ENCODE results near the gene RALGAPA1.
A peak's percentile ranks its signal among the peaks of the same experiment; 100 is the strongest.
"Not testable (repeated sequence)": the region's sequence is repeated elsewhere in the genome, so short reads cannot be mapped to it uniquely, and the experiment has no call there.

RALGAPA1 gene

DNA sequence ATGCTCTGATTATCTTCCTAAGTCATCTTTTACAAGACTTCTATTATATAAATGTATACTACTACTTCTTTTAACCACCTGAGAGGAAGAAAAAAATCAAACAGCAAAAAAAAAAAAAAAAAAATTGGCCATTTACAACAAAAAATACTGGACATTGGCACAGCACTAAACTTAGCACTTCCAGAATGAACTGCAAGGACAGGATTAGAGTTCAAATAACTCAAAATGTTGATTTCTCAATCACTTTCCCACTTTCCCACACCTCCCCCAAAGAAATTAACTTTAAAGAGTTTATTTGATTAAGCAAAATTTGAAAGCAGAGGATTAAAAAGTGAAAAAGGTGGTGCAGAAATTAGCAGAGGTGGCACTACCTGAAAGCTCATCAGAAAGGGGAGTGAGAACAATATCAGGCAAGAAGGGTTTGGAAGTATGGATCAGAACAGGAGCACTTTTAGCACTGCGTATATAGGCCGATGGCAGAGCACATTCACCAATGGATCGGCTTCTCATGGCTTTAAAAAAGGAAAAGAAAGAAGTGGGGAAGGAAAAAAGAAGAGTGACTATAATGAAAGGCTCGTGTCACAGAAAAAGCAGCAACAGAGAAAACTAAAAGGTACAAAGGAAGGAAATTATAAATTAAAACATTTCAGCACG is 109.2 kb downstream of the RALGAPA1 start:
- DNase-seq (ENCODE audit: low spot score): no peak

- DNase-seq (ENCODE audit: low spot score): no peak
These were observed 112.5 kb downstream of the RALGAPA1 start for GRCh38 chr14:35696575-35696974.

DNA sequence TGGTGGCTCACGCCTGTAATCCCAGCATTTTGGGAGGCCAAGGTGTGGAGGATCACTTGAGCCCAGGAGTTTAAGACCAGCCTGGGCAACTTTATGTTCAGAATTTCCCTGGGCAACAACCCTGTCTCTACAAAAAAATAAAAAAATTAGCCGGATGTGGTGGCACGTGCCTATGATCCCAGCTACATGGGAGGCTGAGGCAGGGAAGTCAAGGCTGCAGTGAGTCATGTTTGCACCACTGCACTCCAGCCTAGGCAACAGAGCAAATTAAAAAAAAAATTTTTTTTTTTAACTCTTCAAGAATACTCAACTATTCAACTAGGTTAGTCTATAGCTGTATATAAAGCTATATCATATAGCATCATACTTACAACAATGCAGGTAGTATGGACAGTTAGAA is 113.0 kb downstream of the RALGAPA1 start:
- DNase-seq (ENCODE audit: low spot score): no peak

DNA sequence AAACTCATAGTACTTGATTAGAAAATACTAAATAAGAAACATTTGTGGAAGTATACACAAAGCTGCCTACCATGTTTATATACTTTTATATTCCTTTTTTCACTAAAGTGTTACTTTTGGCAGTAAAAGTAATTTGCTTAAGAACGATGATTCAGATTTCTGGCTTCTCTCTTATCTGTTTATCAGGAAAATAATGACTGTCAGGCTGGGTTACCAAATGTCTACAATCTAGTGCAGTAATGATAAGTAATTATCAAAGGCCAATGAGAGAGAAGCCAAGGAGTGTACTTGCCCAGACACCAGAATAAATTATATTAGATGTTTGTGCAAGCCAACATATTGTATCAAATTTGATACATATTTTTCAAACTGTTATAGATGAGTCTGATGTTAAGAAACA is 113.4 kb downstream of the RALGAPA1 start:
- DNase-seq (ENCODE audit: low spot score): no peak

DNA sequence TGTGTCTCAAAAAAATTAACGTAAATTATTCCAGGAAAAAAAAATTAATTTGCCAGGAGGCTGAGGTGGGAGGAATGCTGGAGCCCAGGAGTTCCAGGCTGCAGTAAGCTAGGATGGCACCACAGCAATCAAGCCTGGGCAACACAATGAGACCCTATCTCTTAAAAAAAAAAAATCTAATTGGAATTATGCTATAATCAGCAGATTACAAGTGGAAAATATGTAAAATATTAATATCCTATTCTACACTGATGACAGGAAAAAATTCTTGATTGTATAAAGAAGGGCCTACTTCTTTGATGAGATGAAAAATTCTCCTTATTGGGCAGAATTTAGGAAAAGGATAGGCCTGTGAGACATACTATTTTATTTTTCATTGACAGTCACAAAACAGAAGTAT is 114.0 kb downstream of the RALGAPA1 start:
- DNase-seq (ENCODE audit: low spot score): no peak

DNA sequence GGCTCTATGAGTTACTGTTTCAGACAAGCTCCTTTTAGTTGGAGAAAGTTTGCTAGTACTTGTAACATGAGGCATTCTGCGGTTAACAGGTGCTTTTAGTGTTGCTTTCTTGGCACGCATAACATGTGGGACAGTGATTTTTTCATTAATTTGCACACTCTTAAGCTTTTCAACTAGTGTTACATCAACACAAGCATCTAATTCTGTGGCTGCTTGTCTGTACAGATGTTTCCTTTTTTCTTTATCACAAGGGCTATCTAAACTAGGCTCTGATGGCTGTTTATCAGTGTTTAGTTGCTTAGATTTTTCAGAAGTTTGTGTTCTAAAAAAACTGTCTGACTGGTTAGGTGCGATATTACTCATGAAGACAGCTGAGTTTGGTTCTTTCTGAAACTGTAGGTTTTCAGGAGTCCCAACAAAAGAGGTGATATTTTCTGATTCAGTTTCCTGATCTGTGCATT is 120.1 kb downstream of the RALGAPA1 start:
- no peak for DNase-seq (ENCODE audit: low spot score)

- no peak for DNase-seq (ENCODE audit: low spot score)
These were observed 120.8 kb downstream of the RALGAPA1 start for GRCh38 chr14:35688126-35688826.

GRCh38 chr14:35687335-35687939 is 121.7 kb downstream of the RALGAPA1 start:
- peak; percentile 50 for DNase-seq (ENCODE audit: low spot score)

GRCh38 chr14:35683688-35684087 is 125.4 kb downstream of the RALGAPA1 start:
- not testable (repeated sequence) for DNase-seq (ENCODE audit: low spot score)

DNA sequence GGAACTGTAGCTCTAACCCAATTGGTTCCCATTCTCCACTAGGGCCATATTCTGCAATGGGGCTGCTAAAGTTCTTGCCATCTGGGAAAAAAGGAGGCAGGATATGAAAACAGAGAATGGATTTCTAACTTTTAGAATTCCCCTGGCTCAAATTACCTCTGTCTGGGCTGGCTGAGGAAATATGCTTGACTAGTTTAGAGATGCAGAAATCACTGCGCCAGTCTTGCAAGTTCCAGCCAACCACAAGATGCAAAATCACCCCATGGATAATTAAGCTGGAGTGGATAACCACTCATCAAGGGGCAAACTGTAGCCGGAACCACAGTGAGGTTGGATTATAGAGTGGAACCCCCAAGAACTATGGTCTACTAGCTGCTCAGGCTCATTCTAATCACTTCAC is 126.3 kb downstream of the RALGAPA1 start:
- DNase-seq (ENCODE audit: low spot score): no peak

- no peak for DNase-seq (ENCODE audit: low spot score)
These were observed 130.6 kb downstream of the RALGAPA1 start for GRCh38 chr14:35678403-35679028.

DNA sequence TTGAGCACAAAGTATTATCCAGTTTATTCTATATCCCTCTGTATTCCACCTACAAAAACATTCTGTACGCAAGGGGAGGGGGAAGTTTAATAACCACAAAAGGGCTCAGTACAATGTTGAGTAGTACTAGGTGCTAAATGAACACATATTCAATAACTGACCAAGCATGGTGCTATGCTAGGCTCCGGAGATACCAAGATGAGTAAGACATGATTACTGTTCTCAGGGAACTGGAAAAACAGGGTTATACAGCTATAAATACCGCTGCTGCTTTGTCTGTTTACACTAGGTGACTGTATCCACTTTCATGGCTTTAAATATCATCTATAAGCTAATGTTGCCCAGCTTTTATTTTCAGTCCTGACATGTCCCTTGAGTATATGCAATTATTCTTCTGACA is 139.3 kb downstream of the RALGAPA1 start:
- DNase-seq (ENCODE audit: low spot score): no peak

GRCh38 chr14:35666429-35667043 is 142.6 kb downstream of the RALGAPA1 start:
- DNase-seq (ENCODE audit: low spot score): no peak

DNA sequence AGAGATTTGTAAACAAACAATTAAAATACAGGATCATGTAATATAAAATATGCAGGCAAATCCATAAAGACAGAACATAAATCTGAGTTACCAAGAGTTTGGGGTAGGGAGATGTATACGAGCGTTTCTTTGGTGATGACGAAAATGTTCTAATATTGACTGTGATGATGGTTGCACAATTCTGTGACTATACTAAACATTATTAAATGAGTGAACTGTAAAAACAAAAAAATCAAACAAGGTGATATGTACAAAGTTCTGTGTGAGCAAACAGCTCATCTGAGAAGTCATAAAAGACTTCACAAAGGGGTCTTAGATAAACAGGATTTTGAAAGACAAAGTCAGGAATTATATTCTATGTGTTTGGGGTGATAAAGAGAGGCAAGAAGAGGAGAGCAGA is 147.2 kb downstream of the RALGAPA1 start:
- DNase-seq (ENCODE audit: low spot score): no peak

DNA sequence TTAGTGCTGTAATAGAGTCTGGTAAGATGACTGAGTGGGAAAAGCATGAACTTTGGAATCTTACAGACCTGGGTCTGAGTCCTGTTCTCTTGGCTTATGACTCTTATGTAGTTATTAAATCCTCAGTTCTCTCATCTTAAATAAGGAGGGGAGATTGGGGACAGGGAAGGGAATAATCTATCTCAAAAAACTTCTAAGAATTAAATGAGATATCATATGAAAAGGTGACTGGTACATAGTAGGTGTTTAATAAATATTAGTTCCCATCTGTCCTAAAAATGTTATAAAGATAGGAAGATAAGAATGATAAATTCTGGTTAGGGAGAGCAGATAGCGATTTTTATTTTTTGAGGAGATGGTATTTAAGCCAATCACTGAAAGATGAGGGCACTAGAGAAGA is 156.1 kb downstream of the RALGAPA1 start:
- no peak for DNase-seq (ENCODE audit: low spot score)

DNA sequence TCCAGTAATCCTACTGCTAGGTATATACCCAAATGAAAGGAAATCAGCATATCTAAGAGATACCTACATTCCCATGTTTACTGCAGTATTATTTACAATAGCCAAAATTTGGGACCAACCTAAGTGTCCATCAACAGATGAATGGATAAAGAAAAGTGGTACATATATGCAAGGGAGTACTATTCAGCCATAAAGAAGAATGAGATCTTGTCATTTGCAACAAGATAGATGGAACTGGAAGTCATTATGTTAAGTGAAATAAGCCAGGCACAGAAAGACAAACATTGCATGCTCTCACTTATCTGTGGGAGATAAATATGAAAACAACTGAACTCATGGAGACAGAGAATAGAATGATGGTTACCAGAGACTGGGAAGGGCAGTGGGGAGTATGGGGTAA is 165.6 kb downstream of the RALGAPA1 start:
- DNase-seq (ENCODE audit: low spot score): no peak

DNA sequence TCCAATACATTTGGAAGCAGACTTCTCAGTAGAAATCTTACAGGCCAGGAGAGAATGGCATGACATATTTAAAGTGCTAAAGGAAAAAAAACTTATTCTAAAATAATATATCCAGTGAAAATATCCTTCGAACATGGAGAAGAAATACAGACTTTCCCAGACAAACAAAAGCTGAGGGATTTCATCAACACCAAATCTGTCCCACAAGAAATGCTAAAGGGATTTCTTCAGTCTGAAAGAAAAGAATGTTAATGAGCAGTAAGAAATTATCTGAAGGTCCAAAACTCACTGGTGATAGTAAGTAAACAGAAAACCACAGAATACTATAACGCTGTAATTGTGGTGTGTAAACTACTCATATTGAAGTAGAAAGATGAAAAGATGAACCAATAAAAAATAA is 171.2 kb downstream of the RALGAPA1 start:
- no peak for DNase-seq (ENCODE audit: low spot score)

GRCh38 chr14:35637269-35637668 is 171.8 kb downstream of the RALGAPA1 start:
- no peak for DNase-seq (ENCODE audit: low spot score)

DNA sequence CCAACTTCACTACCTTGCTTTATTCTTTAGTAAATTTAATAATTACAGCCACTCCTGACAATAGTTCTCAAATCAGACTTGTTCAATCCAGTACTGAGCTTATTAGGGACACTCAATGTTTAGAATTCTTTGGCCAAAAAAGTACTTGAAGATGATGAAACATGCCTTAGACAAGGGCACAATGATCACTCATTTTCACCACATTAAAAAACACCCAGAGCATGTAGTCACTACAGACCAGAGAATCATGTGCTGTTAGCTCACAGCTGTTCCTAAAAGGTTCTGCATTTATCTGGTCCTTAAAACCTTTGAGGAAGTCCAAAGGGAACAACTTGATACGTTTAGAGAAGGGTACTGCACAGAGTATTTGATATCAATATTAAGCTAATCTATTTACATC is 176.4 kb downstream of the RALGAPA1 start:
- DNase-seq (ENCODE audit: low spot score): no peak

DNA sequence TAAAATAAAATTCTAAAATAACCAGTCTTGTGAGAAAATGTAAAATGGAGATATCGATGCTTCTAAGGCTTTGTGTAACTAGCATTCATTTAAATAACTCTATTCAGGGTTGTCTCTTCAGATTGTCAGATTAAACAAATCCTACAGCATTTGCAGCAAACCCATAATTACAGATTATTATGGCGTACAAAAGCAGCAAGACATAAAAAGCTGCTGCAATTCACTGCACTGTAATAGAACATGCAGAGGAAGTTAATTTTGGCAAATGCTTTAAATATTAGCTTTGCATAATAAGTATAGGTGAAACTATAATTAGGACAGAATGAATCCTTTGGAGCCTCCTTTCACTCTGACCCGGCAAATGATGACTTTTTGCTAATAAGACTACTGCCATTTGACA is 176.8 kb downstream of the RALGAPA1 start:
- no peak for DNase-seq (ENCODE audit: low spot score)

GRCh38 chr14:35631071-35631805 is 177.9 kb downstream of the RALGAPA1 start:
- DNase-seq (ENCODE audit: low spot score): no peak

DNA sequence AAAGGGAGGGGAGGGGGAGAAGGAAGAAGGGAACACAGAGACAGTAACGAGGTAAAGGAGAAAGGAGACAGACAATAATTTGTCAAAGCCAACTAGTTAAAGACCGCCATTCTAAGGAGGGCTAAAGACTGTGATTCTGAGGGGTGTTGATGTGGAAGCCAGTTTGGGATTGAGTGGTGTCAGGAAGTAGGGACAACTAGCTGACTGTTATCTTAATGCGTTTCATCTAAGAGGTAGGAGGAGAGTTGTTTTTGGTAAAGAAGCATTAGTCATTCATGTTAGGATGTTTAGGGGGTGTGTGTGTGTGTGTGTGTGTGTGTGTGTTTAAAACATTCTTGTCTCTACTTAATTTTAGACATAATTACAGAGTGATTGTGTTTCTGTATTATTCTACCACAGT is 180.1 kb downstream of the RALGAPA1 start:
- DNase-seq (ENCODE audit: low spot score): no peak

All from SW480 (cell line).